Coronary artery (tissue), 2 donors: Measurements from ENCODE around the gene TPRA1.
A peak's percentile ranks its signal among the peaks of the same experiment; 100 is the strongest.

ENCODE experiments used
- DNase-seq: peaks from one replicate; pipeline ENCODE4 v3.0.0-alpha.2; 2017; ENCODE audit warnings: low spot score
- H3K27ac ChIP-seq, 2 donors: fragments of 200-600 bp; sonication (generic); one replicate each; pipeline ENCODE4 v1.5.1; 2016 to 2019
- H3K4me3 ChIP-seq: fragments of 200-600 bp; sonication (generic); 2 replicates; pipeline ENCODE4 v1.5.1; 2016; ENCODE audit warnings: mild to moderate bottlenecking, moderate library complexity
- CTCF ChIP-seq: fragments of 200-600 bp; sonication (generic); IDR thresholded peaks from one replicate; pipeline ENCODE4 v1.5.1; 2019; ENCODE audit warnings: antibody characterized with exemption

The TPRA1 gene

GRCh38 chr3:127547761-127548605, 42.5 kb downstream of the TPRA1 start:
- peak; percentile 83 for DNase-seq
- TF ChIP-seq CTCF = peak; percentile 89
- peak overlapping the region; percentile 41 to 82 for H3K27ac ChIP-seq

GRCh38 chr3:127546970-127547733, 43.4 kb downstream of the TPRA1 start:
- peak overlapping the region; percentile 41 to 82 for H3K27ac ChIP-seq
- DNase-seq = no peak
- peak overlapping the region; percentile 90 for H3K4me3 ChIP-seq
- no peak for TF ChIP-seq CTCF

More at GRCh38 chr3:127547761-127548605, 42.5 kb downstream of the TPRA1 start:
- H3K4me3 ChIP-seq = peak overlapping the region; percentile 90

GRCh38 chr3:127546554-127546953, 44.0 kb downstream of the TPRA1 start:
- H3K4me3 ChIP-seq = no peak overlapping the region
- no peak for TF ChIP-seq CTCF
- peak overlapping the region in 1 of 2 donors; percentile 82 for H3K27ac ChIP-seq
- no peak for DNase-seq

- TF ChIP-seq CTCF = no peak
- DNase-seq = no peak
- Histone ChIP-seq H3K4me3 (no peak overlapping the region), H3K27ac (no peak overlapping the region)
Observed at GRCh38 chr3:127545711-127546457, 44.6 kb downstream of the TPRA1 start.

GRCh38 chr3:127545216-127545615, 45.3 kb downstream of the TPRA1 start:
- Histone ChIP-seq H3K27ac (no peak overlapping the region), H3K4me3 (no peak overlapping the region)
- DNase-seq = no peak
- no peak for TF ChIP-seq CTCF

GRCh38 chr3:127544803-127545201, 45.7 kb downstream of the TPRA1 start:
- no peak for DNase-seq
- H3K27ac ChIP-seq = no peak overlapping the region
- no peak for TF ChIP-seq CTCF
- H3K4me3 ChIP-seq = no peak overlapping the region
